ENCODE data around the gene MPO. TPM values are rescaled to one million over a fixed set of nuclear protein-coding genes. Genes with fewer than 3 reads are reported as not detected.

Gene MPO
- total RNA-seq, 4 donors from 2014 or later, result 0.19 to 0.84 TPM; not detected in 2

DNA sequence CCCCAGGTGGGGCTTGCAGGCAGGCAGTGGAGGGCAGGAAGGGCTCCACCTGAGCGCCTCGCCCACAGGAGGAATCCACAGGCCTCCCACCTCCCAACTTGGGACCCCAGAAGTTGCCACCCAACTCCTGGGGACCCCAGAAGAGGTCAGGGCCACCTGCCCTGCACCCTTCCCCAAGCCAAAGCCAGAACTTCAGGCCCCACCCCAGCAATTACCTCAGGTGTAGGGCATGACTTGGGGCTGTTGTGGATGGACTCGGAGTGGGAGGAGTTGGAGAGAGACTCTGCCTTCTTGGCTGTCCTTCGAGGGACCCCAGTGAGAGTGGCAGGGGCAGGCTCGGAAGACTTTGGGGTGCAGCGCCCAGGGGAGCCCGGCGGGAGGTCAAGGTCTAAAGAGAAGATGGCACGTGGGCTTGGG lies 37.3 kb upstream of the MPO start:
- DNase-seq (ENCODE audit: low spot score) (no peak), ATAC-seq (ENCODE audit: low FRiP score) (no peak)
- TF ChIP-seq, protein P1, sequence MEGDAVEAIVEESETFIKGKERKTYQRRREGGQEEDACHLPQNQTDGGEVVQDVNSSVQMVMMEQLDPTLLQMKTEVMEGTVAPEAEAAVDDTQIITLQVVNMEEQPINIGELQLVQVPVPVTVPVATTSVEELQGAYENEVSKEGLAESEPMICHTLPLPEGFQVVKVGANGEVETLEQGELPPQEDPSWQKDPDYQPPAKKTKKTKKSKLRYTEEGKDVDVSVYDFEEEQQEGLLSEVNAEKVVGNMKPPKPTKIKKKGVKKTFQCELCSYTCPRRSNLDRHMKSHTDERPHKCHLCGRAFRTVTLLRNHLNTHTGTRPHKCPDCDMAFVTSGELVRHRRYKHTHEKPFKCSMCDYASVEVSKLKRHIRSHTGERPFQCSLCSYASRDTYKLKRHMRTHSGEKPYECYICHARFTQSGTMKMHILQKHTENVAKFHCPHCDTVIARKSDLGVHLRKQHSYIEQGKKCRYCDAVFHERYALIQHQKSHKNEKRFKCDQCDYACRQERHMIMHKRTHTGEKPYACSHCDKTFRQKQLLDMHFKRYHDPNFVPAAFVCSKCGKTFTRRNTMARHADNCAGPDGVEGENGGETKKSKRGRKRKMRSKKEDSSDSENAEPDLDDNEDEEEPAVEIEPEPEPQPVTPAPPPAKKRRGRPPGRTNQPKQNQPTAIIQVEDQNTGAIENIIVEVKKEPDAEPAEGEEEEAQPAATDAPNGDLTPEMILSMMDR (IDR thresholded peaks at IDR 0.05), result no peak

- TF ChIP-seq, protein P1 (IDR thresholded peaks at IDR 0.05), result no peak
- ATAC-seq (ENCODE audit: low FRiP score), result peak; percentile 25
- no peak for DNase-seq (ENCODE audit: low spot score)
Observed at GRCh38 chr17:58317421-58318064, 36.8 kb upstream of the MPO start.

DNA sequence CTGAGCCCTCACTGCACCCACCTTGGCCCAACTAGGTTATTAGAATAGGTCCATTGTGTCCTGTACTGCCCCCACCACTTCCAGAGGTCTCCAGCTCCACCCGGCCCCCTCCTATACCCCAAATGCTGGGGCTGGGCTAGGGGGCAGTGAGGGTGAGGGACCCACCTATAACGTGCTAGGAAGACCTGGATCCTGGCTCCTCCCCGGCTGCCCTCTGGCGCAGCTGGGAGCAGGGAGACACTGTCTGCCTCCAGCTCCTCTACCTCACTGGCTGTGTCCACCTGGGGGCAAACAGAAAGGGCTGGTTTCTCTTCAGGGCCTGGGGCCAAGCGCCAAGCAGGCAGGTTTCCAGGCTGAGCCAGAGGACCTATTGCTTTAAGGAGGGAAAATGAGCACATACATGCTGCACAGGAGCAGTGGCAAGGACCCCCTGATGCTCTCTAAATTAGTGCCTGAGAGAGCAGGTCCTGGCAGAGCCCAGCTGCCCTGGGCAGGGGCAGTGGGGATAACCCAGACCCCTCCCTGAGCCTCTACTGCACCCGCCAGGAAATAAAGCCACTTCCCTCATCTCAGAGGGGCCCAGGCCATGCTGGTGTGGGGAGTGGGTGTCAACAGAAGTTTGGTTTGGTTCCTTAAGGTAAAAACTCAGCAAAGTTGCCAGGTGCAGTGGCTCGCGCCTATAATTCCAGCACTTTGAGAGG lies 35.7 kb upstream of the MPO start:
- ATAC-seq (ENCODE audit: low FRiP score) (no peak), DNase-seq (ENCODE audit: low spot score) (peak; percentile 5)
- TF ChIP-seq, protein P1 (IDR thresholded peaks at IDR 0.05), result no peak

DNA sequence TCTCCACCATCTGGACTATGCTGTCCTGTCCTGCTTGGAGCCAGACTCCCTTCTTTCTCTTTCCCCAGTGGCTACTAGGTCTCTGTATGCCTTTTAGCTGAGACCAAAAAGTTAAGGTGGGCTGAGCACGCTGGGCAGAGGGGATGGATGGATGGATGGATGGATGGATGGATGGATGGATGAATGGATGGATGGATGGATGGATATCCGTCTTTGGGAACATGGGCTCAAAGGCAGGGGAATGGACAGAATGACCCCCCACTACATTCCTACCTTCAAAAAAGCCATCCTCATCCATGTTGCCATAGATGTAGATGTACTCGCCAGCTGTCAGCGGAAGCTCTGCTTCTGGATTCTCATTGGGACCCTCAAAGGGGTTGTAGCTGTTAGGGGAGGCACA lies 35.0 kb upstream of the MPO start:
- ATAC-seq (ENCODE audit: low FRiP score), result no peak
- DNase-seq (ENCODE audit: low spot score), result peak; percentile 6
- TF ChIP-seq, protein P1 (IDR thresholded peaks at IDR 0.05), result no peak

- ATAC-seq (ENCODE audit: low FRiP score), result no peak
- TF ChIP-seq, protein P1 (IDR thresholded peaks at IDR 0.05), result no peak
- peak; percentile 7 for DNase-seq (ENCODE audit: low spot score)
Observed at GRCh38 chr17:58315281-58315711, 34.6 kb upstream of the MPO start.

DNA sequence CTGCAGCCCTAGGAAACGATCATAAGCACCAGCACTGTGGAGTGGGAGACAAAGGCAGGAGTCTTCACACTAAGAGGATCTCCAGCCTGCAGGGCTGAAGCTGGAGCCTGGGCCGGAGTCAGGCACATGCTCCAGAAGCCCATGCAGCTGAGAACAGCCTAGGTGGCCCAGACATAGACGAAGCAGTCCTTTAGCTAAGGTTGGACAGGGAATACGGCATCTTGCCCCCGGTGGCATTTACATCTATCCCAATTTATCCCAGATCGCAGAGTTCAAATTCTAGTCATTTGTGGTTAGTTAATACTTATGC lies 33.9 kb upstream of the MPO start:
- DNase-seq (ENCODE audit: low spot score) (no peak), ATAC-seq (ENCODE audit: low FRiP score) (no peak)
- TF ChIP-seq, protein P1 (IDR thresholded peaks at IDR 0.05), result no peak
